Measurements from ENCODE around the gene ARFIP2.

ARFIP2 gene

GRCh38 chr11:6440906-6441358, 40.2 kb downstream of the ARFIP2 start, which contains the start of gene HPX:
TSS of gene HPX (minus strand) at chr11:6440987. CDS start at chr11:6440963, 24 bp downstream.
- DNase-seq: no peak

- DNase-seq: peak in 1 of 2 experiments; percentile 37
Measured at GRCh38 chr11:6438979-6439571, 42.1 kb downstream of the ARFIP2 start.

DNA sequence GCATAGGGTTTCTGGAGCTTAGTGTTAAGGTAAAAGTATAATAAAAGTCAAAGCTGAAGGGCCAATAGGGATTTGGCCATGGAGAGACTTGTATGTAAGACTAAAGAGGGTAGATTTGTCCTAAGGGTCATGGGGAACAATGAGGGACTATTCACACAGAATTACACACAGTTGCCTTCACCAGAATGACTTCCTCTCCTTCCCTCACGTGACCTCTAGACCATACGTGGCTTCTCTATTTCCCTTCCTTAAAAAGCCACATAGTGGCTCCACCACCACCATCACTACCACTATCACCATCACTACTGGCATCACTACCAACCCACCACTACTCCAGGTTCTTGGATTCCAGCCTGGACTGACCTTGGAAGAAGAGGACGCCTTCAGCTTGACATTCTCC, 43.1 kb downstream of the ARFIP2 start:
- DNase-seq: no peak

- DNase-seq: no peak
Measured at GRCh38 chr11:6437423-6437822, 43.7 kb downstream of the ARFIP2 start.

DNA sequence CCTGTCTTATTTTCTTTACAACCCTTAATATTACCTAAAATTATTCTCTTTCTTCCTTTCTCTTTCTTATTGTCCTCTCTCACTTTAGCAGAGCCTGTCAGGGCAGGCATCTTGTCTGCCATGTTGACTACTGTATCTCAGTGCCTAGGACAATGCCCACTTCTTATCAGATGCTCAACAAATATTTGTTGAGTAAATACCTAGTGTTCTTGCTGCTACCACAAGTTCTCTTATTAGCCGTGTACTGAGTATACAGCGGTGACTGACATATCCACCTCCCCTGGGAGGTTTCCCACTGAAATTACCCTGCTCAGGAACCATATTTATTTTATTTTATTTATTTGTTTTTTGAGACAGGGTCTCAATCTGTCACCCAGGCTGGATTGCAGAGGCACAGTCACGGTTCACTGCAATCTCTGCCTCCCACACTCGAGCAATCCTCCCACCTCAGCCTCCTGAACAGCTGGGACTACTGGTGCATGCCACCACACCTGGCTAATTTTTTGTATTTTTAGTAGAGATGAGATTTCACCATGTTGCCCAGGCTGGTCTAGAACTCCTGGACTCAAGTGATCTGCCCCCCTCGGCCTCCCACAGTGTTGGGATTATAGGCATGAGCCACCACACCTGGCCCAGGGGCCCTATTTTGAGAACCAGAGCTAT, 47.0 kb downstream of the ARFIP2 start:
- DNase-seq: no peak

DNA sequence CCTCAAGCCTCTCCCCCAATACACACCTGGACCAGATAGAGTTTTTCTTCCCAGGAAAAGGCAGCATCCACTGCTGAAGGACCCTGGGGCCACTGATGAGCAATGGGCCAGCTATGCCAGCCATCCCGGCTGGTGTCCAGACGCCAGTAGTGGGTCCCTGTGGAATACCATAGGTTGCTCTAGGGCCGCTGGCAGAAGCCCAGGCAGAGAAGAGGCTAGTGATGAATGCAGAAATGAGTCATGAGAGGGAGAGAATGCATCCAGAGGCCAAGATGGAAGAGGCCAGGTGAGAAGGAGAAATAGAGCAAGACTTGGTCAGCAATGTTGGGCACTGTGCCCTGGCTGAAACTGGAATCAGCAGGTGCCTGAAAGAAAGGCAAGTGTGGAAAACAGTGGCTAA, 49.3 kb downstream of the ARFIP2 start:
- peak in 1 of 2 experiments; percentile 24 for DNase-seq

DNA sequence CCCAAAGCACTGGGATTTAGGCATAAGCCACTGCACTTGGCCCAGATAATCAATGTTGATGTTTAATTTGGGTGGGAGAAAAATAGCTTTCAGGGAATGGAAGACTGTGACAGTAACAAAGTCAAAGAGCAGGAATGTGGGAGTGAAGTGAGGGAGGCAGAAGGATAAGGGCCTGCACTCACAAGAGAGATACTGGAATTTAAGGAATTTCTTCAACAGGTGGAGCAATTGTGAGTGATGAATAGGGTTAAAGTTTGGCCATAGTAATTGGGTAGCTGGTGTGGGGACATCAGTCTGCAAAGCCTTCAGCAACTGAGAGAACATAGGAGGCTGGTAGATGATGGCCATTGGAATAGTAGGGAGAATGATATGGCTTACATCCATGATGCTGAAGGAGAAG, 53.6 kb downstream of the ARFIP2 start:
- DNase-seq: no peak

Data from SW 1271 (cell line).